GM19455 (cell line): ENCODE results near the gene NTNG2.
"Not testable (repeated sequence)": the region's sequence is repeated elsewhere in the genome, so short reads cannot be mapped to it uniquely, and the experiment has no call there.

Experiments
- ATAC-seq: cut with Tn5 transposase; IDR thresholded peaks from one replicate; pipeline ENCODE4 v1.9.1; 2021; ENCODE audit not compliant: unreplicated experiment

The NTNG2 gene, protein sequence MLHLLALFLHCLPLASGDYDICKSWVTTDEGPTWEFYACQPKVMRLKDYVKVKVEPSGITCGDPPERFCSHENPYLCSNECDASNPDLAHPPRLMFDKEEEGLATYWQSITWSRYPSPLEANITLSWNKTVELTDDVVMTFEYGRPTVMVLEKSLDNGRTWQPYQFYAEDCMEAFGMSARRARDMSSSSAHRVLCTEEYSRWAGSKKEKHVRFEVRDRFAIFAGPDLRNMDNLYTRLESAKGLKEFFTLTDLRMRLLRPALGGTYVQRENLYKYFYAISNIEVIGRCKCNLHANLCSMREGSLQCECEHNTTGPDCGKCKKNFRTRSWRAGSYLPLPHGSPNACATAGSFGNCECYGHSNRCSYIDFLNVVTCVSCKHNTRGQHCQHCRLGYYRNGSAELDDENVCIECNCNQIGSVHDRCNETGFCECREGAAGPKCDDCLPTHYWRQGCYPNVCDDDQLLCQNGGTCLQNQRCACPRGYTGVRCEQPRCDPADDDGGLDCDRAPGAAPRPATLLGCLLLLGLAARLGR

DNA sequence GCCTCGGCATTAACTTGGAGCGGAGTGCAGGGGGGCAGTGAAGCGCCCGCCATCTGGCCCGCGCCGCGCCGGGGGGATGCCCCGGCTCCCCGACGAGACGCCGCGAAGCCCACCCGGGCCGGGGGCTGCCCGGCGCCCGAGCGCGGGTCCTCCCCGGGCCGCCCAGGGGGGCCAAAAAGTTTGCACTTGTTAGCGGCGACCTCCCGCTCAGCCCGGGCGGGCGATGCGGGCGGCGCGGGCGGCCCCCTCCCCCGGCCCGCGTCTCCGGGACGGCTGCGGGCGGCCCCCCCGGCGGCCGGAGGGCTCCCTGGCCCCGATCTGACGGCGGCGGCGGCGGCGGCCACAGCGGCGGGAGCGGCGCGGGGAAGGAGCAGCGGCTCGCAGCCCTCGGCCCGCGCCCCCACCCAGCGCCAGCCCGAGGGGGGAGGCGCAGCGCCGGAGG lies at the start of gene NTNG2:
NTNG2 (plus strand) TSS at position 316 of the 442 bp plus-strand sequence. CDS start 4,774 bp downstream, outside the sequence.
- no peak for ATAC-seq

DNA sequence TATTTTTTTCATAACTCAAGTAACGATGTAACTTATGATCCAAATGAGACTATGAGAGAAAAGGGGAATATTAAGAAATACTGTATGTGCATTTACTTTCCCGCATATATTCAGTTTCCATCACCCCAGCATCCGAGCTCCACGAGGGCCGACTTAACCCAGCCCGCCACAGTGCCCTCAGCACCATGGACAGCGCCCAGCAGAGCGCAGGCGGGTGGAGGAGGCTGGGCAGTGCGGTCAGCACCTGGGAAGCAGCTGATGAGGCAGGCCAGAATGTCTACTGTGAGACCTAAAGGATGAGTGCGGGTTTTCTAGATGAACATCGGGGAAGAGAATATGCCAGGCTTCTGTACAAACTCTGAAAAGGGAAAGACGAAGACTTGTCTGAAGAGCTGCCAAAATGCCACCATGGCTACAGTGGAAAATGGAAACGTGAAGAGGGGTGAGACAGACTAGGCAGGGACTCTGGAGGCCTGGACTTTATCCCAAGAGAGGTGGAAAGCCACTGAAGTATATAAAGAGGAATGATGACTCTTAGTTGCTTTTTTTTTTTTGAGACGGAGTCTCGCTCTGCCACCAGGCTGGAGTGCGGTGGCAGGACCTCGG lies 47.7 kb upstream of the NTNG2 start:
- ATAC-seq: no peak

DNA sequence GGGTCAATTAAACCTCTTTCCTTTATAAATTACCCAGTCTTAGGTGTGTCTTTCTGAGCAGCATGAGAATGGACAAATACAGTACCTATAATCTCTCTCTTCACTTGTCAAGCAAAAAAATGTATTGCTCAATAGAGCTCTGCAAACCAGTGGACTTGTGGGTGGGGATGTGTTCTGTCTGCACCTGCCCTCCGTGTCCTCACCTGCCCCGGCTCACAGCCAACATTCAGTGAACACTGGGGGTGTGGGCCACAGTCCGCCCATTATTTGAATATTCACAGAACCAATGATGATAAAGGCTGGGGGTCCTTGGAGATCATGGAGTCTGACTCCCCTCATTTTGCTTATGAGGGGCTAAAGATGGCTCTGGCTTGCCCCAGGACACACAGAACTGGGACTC lies 45.3 kb upstream of the NTNG2 start:
- ATAC-seq: no peak

DNA sequence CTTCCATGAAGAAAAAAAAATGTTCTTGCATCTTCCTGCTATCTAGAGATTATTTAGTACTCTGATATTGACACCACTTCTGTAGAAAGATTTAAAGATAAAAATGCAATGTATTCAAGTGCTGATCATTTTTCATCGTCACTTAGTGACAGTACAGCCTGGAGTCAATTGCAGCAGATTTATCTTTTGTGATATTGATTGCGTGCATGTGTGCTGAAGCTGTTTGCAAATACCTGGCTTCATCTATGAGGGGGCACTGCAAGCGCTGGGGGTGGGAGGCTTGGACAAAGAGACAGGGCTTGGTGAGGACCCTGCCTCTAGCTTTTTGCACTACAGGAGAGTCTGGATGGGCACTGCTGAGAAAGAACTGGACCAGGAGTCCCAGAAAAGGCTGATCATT lies 44.2 kb upstream of the NTNG2 start:
- ATAC-seq: no peak

DNA sequence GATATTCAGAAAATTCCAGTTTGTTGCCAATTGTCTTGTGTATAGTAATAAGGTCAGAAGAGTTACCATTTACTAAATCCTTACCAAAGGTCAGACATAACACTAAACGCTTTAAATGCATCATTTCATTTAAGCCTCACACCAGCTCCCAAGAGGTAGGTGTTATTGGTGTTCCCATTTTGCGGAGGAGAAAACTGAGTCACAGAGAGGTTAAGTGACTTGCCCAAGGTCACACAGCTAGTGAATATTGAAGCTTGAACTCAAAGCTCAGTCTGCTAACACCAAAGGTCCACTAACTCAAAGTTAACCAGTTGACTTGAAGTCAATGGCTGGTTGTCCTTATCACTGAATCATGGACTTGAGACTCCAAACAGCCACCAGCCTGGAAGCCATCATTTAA lies 40.8 kb upstream of the NTNG2 start:
- no peak for ATAC-seq

DNA sequence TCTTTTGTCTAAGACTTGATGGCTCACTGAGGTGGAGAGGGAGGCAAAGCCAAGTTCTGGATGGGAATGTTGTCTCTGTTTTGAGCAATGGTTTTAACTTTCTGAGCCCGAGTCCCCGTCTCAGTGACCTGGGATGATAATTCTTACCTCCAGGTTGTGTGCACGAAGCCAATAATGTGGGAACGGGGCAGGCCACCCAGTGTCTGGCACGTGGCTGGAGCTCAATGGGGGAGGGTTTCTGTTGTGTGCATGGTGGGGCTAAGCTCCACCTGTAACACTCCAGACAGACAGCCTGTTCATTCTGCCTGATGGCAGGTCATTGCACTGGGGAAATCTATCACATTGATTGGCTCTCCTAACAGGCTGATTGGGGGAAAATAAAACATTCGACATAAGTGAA lies 37.1 kb upstream of the NTNG2 start:
- ATAC-seq: no peak

DNA sequence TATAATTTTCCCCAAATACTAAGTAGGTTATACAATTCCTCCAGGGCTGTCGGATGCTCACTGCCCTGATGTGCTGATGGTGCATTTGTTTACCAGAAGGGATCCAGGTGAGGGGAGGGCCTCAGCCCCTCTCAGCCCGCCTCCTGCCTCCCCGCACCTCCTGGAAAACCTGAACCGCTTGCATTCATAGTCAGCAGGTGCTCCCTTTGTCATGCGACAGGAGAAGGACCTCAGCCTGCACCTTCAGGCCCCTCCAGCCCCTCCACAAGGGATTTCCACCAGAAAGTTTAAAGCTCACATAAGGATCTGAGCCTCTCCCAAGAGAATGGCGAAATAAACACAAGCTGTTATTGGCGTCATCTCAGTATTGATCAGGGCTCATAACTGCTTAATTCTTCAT lies 36.5 kb upstream of the NTNG2 start:
- no peak for ATAC-seq

DNA sequence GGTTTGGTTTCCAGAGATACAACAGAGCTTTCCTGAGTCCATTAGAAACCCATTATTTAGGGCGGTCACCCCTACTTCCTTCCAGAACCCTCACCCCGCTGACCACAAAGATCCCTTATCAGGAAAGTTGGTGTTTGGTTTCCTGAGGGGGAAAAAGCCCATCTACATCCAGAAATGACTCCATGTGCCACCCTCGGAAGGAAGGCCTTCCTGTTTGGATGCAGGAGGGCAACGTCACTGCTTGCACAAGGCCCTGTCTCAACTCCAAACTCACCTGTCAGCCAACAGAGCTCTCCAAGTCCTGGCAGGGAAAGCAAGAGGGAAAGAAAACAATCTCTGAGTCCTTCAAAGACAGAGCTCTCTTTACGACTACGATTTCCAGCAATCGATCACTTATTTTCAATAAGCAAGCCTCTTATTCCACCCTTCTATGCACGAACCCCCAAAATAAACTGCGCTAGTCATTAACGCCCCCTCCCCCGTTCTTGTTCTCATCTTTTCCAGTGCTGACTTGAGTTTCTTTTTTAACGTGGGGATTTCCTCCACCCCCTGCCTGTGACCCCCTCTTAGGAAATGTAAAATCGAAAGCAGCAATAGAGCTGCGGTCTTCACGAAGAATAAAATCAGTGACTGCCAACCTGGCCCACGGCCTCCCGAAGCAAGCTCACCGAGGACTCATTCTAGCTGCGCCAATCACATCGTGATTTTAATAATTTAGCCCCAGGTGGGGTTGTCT lies 35.7 kb upstream of the NTNG2 start:
- ATAC-seq: no peak

DNA sequence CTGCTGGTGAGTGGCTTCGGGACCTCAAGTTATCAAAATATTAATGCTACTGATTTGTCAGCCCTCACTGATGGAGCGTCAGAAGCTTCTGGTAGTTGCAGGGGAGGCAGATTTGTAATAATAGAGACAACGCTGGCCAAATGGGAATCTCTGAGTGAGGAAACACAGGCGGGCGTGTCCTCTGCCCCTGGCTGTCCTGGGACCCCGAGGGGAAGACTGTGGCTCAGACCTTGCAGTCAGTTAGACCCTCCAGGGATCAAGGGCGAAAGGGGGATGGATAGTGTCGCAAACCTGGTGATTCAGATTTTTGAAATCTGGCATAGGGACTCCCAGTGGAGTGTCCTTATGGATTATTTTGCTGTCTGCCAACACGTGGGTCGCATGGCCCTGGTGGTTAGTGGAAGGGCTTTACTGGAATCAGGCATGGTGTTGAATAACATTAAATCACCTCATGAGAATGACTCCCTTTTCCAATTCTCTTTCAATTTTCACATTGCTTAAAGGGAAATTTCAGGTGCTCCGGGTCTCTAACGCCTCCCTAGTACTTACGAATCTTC lies 35.1 kb upstream of the NTNG2 start:
- ATAC-seq: no peak

DNA sequence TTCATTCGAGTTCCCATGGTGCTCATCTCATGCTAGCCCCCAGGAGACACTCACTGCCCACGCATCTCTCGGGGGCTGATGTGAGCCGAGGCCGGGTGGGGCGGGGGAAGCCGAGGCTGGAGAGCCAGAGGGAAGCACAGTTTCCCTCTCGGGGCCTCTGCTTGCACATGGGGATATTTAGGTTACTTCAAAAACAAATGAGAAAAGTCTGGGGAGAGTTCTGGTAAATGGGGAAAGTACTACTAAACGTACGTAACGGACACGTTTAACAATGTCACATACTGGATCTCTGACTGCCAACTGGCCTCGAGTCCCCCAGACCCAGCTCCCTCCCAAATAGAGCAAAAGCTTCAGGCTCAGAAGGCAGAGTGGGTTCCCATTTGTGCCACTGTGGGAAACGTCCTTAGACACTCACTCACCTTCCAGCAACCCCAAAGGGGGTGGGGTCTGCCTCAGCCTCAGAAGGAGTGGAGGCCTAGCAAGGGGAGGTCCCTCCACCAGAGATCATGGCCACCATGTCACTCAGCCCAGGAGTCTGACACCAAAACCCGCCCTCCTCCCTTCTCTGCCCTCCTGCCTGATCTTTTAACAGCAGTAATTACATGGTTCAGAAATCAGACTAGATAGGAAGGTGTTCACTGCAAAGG lies 33.8 kb upstream of the NTNG2 start:
- no peak for ATAC-seq

DNA sequence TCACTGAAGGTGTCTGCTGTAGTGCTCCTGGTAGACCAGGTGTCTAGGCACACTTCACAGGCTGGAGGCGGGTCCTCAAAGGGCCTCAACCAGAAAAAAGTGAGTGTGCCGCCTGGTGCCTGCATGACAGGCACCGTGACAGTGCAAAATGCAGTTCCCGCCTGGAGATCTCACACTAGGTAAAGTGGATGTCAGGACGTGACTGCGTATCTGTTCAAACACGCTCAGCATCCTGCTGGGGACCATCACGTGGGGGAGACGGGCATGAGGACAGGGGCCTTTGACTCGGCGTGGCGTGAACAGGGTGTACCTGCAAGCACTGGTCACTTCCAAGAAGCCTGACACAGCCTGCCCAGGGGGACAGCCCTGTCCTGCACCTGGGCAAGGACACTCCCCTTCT lies 32.3 kb upstream of the NTNG2 start:
- no peak for ATAC-seq

DNA sequence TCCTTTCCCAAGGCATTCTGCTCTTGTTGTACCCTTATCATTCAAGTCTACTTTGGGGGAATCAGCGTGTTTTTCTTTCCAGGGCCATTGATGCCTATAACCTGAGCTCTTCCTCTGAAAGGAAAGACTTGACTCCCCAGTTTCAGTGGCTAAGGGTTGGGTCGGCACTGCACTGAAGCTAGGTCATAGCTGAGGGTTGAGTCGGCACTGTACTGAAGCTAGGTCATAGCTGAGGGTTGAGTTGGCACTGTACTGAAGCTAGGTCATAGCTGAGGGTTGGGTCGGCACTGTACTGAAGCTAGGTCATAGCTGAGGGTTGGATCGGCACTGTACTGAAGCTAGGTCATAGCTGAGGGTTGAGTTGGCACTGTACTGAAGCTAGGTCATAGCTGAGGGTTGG lies 27.8 kb upstream of the NTNG2 start:
- ATAC-seq: not testable (repeated sequence)

DNA sequence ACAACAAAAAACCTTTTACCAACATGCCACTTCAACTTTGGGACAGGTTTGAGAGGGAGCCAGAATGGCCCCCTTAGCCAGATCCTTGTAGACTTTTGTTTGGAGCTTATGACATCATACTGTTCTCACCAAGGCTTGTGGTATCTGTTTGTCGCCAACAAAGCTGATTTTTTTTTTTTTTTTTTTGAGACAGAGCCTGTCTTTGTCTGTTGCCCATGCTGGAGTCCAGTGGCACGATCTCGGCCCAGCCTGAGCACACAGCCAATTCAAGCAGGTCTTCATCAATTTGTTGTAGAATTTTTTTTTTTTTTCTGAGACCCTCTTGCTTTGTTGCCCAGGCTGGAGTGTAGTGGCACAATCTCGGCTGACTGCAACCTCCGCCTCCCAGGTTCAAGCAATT lies 26.4 kb upstream of the NTNG2 start:
- no peak for ATAC-seq

DNA sequence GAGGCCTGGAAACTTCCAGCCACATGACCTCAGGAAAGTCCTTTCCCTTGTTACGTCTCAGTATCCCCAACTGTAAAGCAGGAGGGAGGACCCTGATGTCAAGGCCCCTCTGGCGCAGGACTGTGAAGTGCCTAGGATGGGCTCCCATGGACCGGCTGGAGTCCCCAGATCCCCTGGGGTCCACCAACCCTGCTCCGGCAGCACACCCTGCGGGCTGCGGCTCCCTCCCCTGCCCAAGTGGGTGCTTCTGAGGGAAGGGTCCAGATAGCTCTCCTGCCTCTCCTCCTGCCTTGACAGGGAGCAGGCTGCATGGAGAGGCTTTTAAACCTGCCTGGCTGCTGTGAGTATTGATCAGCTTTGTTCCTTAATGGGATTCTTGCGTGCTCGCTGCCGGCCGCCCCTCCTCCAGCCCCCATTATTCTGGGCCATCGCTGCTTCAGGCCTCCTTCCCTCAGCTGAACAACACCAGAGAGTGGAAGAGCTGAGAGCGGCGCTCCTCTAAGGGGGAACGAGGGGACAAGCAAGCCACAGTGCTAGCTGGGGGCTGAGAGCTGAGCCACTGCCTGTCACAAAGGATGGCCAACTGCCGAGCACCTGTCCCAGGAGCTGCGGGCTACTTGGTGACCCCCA lies 25.6 kb upstream of the NTNG2 start:
- no peak for ATAC-seq

DNA sequence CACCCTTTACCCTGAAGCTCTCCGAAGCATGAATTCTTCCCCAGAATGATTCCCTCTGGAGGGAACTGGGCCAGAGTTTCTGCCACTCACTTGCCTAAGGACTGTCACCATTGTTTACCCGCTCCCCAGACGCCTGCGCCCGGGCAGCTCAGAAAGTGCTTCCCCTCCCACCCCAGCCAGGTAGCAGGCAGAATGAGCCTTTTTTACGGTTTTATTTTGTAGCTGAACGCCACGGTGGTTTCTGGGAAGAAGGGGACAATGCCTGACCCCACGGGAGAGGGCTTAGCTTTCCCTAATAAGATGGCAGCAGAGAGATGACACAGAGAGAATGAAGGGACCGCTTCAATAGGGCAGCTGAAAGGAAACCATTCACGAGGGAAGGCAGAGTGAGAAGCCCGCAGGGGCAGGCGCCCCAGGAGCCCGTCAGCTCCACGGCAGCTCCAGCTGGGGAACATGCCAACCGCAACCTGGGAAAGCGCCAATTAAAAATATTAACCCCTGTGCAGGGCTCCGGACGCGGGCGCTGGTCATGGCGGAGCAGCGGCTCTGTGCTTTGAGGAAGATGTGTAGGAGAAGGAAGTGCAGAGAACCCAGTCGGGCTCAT lies 20.4 kb upstream of the NTNG2 start:
- ATAC-seq: no peak

DNA sequence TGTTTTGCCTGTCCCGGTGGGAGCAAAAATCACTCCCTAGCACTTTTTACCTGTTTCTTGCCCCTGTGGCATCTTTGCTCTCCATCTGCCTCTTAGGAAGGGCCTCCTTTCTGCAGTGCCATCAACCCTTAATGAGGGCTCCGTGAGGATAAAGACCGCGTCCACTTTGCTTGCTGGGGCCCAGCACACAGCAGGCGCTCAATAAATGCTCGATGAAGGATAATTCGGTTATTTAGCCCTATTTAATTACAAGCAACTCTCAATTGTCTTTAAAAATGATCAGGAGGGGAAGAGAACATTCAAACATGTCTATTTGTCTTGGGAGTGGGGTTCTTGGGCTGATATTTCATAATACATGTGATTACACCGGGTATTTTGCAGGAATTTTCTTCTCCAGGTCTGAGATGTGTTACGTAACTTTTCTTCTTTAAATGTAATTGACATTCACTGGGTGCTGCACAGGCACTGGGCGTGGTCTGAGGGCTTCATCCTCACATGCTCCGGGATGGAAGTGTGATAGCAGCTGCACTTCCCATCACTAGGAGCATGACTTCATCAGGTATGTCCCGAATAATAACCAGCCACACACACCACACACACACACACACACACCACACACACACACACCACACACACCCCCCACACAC lies 19.8 kb upstream of the NTNG2 start:
- ATAC-seq: no peak

DNA sequence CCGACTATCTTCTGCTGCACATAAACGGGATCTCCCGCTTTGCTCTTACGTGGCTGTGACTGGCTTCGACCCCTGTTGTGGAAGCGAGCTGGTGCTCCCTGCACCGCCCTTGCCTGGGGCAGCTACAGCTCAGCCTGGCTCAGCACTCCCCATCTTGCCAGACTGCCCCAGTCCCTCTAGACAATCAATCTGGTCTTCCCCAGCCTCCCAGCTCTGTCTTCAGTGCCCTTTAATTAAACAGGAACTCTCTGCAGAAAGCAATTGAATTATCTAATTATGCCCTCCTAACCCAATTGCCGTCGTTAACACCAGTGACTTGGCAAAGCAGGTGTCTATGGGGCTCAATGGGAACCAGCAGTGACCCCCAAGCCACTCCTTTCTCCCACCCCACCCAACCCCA lies 18.9 kb upstream of the NTNG2 start:
- no peak for ATAC-seq

DNA sequence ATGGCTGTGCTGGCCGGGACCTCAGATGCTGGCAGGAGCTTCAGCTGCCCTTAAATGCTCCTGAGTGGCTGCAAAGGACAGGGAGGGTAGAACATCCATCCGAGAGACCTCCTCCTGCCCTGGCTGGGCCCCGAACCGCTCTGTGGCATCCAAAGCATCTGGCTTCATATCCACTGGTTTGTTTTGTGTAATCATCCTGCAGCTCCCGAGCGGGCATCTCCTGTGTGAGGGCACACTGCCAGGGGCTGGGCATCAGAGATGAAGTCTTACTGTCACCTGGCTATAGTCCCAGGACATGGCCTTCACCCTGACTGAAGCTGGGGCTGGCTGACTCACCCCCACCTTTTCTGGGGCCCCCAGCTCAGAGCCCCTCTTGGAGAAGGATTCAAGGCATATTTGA lies 18.5 kb upstream of the NTNG2 start:
- no peak for ATAC-seq

DNA sequence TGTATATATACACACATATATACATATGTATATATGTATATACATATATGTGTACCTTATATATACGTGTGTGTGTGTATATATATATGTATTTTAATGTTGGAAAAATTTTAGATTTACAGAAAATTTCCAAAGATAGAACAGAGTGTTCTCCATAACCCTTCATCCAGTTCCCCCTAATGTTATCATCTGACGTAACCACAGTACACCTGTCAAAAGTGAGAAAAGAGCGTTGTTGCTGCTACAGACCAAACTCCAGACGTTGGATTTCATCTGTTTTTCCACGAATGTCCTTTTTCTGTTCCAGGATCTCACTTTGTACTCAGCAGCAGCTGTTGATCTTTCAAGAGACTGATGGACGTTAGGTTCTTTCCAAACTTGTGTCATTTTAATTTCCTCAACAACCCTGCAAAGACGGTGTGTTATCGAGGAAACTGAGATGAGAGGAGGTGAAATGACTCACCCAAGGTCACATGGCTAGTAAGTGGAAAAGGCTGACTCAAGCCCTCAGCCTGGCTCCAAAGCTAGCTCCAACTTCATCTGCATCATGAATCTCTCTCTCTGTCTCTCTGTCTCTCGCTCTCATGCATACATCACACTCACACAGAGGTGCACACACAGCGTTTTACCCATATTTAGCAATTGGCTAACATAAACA lies 17.0 kb upstream of the NTNG2 start:
- ATAC-seq: no peak
